SK-N-MC (cell line): Measurements from ENCODE around the gene C1RL.
"Not testable (repeated sequence)": the region's sequence is repeated elsewhere in the genome, so short reads cannot be mapped to it uniquely, and the experiment has no call there.

Source experiments
- DNase-seq: peaks from one replicate; pipeline ENCODE4 v3.0.0-alpha.2; 2011; ENCODE audit warnings: low read depth, low spot score
- H3K27ac ChIP-seq: fragments of 200-600 bp; sonication (generic); 2 replicates; pipeline ENCODE4 v1.5.1; 2016; ENCODE audit warnings: mixed run types
- H3K36me3 ChIP-seq: fragments of 200-600 bp; sonication (generic); 2 replicates; pipeline ENCODE4 v1.6.1; 2017; ENCODE audit warnings: antibody characterized with exemption, low read length, mixed read lengths; ENCODE audit not compliant: insufficient read depth
- H3K4me3 ChIP-seq: fragments of 200-600 bp; sonication (generic); 2 replicates; pipeline ENCODE4 v1.5.1; 2016
- H3K9ac ChIP-seq: fragments of 200-600 bp; sonication (generic); 2 replicates; pipeline ENCODE4 v1.8.0; 2017; ENCODE audit warnings: mixed run types, mixed read lengths; ENCODE audit not compliant: insufficient read length
- H3K9me3 ChIP-seq: fragments of 200-600 bp; sonication (generic); 2 replicates; pipeline ENCODE4 v1.6.1; 2017; ENCODE audit warnings: low read depth, mild to moderate bottlenecking, antibody characterized with exemption, low read length, moderate library complexity, mixed read lengths
- EZH2 ChIP-seq: fragments of 200-600 bp; sonication (generic); IDR thresholded peaks from one replicate; pipeline ENCODE4 v1.6.1; 2017; ENCODE audit warnings: antibody characterized with exemption
- FOXP2 ChIP-seq: optimal IDR thresholded peaks from 2 replicates; pipeline ENCODE3; 2011; ENCODE audit warnings: mild to moderate bottlenecking, moderate library complexity; ENCODE audit not compliant: insufficient read depth; ENCODE audit errors: extremely low read length, control extremely low read depth
- POLR2AphosphoS5 ChIP-seq: IDR thresholded peaks from 2 replicates; pipeline ENCODE4 v1.6.1; 2012; ENCODE audit warnings: mild to moderate bottlenecking, low read depth, low read length, borderline replicate concordance

The C1RL gene

DNA sequence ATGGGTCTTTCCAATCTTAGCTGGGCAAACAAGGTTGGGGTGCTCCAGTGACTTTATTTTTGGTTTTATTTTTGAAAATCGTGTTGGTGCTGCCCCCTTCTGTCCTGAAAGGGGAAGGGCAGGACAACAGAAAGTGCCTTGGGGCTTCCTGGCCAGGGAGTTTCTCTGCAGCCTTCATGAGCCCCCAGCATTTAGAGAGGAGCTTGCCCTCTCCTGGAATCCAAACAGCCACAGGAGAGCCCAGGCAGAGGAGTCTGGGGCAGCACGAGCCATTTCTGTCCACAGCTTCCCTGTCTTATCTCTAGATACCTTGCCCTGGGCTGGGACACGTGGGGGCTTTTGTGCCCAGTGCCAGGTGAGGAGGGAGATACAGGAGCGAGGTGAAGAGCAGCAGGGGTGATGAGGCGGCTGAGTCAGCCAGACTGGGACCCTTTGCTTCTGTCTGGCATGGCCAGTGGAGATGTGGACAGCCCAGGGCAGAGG is 4.4 kb upstream of the C1RL start:
- no peak overlapping the region for H3K27ac ChIP-seq
- DNase-seq = no peak

DNA sequence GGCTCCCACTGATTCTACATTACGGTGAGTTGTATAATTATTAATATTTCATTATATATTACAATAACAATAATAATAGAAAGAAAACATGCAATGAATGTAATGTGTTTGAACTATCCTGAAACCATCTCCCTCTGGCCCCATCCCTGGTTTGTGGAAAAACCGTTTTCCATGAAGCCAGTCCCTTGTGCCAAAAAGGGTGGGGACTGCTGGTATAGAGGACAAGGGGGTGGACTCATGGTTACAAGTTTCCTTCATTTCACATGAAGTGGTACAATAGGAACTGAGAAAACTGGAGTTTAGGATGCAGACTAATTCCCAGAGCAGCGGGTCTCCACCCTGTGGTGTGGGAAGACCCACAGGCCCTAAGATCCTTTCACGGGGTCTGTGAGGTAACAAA is 3.0 kb upstream of the C1RL start:
- DNase-seq = no peak
- Histone ChIP-seq H3K27ac (no peak overlapping the region), H3K4me3 (no peak overlapping the region), H3K9me3 (no peaks in the 10 kb centered on the region), H3K36me3 (no peaks in the 10 kb centered on the region), H3K9ac (no peak overlapping the region)
- TF ChIP-seq FOXP2 (no peak), EZH2 (no peak), POLR2AphosphoS5 (no peak)

More for the DNA sequence above, 4.4 kb upstream of the C1RL start:
- Histone ChIP-seq H3K9me3 (no peaks in the 10 kb centered on the region), H3K4me3 (no peak overlapping the region), H3K9ac (no peak overlapping the region), H3K36me3 (no peaks in the 10 kb centered on the region)
- TF ChIP-seq POLR2AphosphoS5 (no peak), FOXP2 (no peak), EZH2 (no peak)

- H3K9me3 ChIP-seq = peaks cover 6% of the 10 kb centered on the region; the same call in 1 of the 2 replicates
- no peak overlapping the region for H3K4me3 ChIP-seq
- no peak overlapping the region for H3K9ac ChIP-seq
- no peak for DNase-seq
- H3K36me3 ChIP-seq = no peaks in the 10 kb centered on the region
- no peak overlapping the region for H3K27ac ChIP-seq
- TF ChIP-seq FOXP2 = no peak
- TF ChIP-seq EZH2 = no peak
- TF ChIP-seq POLR2AphosphoS5 = no peak
These were observed 1.6 kb upstream of the C1RL start for GRCh38 chr12:7110661-7111060.

DNA sequence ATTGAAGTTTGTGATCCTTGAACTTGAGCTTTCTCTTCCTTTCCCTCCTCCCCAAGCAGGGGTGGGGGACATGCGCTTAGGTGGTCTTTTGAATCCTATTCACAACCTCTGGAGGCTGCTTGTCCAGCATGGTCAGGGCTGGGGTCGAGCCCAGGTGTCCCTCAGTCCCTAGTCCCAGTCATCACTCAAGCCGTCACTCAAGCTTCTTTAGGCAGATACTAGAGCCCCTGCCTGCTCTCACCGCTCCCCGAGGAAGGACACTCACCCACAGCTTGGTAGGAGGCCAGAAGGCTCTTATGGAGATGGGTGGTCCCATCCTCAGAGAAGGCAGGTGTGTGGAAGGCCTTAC is 532 bp upstream of the C1RL start:
- Histone ChIP-seq H3K4me3 (no peak overlapping the region), H3K27ac (no peak overlapping the region), H3K9ac (no peak overlapping the region), H3K9me3 (peaks cover 6% of the 10 kb centered on the region; the same call in 1 of the 2 replicates), H3K36me3 (no peaks in the 10 kb centered on the region)
- no peak for DNase-seq
- TF ChIP-seq FOXP2 (no peak), POLR2AphosphoS5 (no peak), EZH2 (no peak)

GRCh38 chr12:7108003-7108795 is 815 bp downstream of the C1RL start:
- Histone ChIP-seq H3K9me3 (peaks cover 6% of the 10 kb centered on the region; the same call in 1 of the 2 replicates), H3K36me3 (no peaks in the 10 kb centered on the region), H3K27ac (no peak overlapping the region), H3K4me3 (peak overlapping the region; percentile 44; the same call in 1 of the 2 replicates), H3K9ac (peak overlapping the region; percentile 45)
- no peak for DNase-seq
- TF ChIP-seq EZH2 (no peak), FOXP2 (no peak), POLR2AphosphoS5 (no peak)

DNA sequence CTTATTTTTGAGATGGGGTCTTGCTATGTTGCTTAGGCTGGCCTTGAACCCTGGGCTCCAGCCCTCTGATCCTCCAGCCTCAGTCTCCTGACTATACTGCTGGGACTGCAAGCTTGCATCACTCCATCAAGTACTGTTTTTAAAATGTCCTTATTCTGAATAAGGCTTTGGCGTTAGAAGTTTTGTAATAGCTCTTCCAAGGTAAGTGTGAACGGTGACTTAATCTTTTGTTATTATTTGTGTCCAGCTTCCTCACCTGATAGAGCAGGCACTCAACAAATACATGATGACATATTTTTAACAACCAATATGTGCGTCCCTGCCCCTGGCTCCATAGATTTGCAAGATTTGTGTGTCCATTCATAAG is 1.4 kb downstream of the C1RL start:
- no peak for DNase-seq
- H3K9me3 ChIP-seq = peaks cover 6% of the 10 kb centered on the region; the same call in 1 of the 2 replicates
- H3K4me3 ChIP-seq = no peak overlapping the region
- H3K36me3 ChIP-seq = no peaks in the 10 kb centered on the region
- TF ChIP-seq EZH2 (no peak), FOXP2 (no peak), POLR2AphosphoS5 (no peak)
- no peak overlapping the region for H3K9ac ChIP-seq
- H3K27ac ChIP-seq = no peak overlapping the region

DNA sequence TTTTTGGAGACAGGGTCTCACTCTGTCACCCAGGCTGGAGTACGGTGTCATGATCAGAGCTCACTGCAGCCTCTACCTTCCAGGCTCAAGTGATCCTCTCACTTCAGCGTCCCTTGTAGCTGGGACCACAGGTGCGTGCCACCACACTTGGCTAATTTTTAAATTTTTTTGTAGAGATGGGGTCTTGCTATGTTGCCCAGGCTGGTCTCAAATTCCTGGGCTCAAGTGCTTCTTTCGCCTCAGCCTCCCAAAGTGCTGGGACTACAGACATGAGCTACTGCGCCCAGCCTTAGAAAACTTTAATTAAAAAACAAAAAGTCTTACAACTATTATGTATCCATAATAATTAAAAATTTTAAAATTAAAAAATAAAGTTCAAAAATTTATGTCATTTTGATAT is 1.8 kb downstream of the C1RL start:
- H3K9ac ChIP-seq, DNase-seq, H3K9me3 ChIP-seq, H3K27ac ChIP-seq, H3K4me3 ChIP-seq, H3K36me3 ChIP-seq: not testable (repeated sequence)

- Histone ChIP-seq H3K27ac (no peak overlapping the region), H3K4me3 (no peak overlapping the region), H3K36me3 (no peaks in the 10 kb centered on the region), H3K9me3 (peaks cover 6% of the 10 kb centered on the region; the same call in 1 of the 2 replicates), H3K9ac (no peak overlapping the region)
- TF ChIP-seq EZH2 = no peak
- TF ChIP-seq POLR2AphosphoS5 = no peak
- TF ChIP-seq FOXP2 = no peak
- no peak for DNase-seq
These were observed 2.9 kb downstream of the C1RL start for GRCh38 chr12:7106082-7106481.
